HCT116 (cell line): ENCODE measurements around the gene TRMT11. TPM values are rescaled to one million over a fixed set of nuclear protein-coding genes. Genes with fewer than 3 reads are reported as not detected.

Experiments used
- ATAC-seq: fragments of 200-7000 bp; cut with Tn5 transposase; 2 replicates; pipeline ENCODE4 v1.9.1; 2020; ENCODE audit warnings: mild to moderate bottlenecking, moderate library complexity
- BruUV-seq: library from RNA; stranded (reverse); fragments of 400-500 nt; replicated peaks from 2 replicates; lab custom pipeline; 2021; lab: Mats Ljungman, UMichigan
- CTCF ChIA-PET: fragments of 300-600 bp; sonication (Branson Sonifier 250); formaldehyde crosslinking; loops from one replicate; lab custom pipeline; 2021; ENCODE audit warnings: antibody characterized with exemption; lab: Charles Lee
- POLR2A ChIA-PET: fragments of 300-600, 350-600 bp; sonication (Branson Sonifier 250); formaldehyde crosslinking; loops from one replicate; lab custom pipeline; 2021; ENCODE audit warnings: antibody characterized with exemption; lab: Charles Lee
- RAD21 ChIA-PET, 2 experiments: fragments of 300-600 bp; sonication (Branson Sonifier 250); formaldehyde crosslinking; loops; one replicate each; lab custom pipeline; 2023; ENCODE audit warnings: low total read pairs in 2 of 2; ENCODE audit not compliant: uncharacterized antibody in 2 of 2, unreplicated experiment in 2 of 2, low non-redundant PET in 1 of 2; lab: Charles Lee
- DNase-seq: peaks from one replicate; pipeline ENCODE4 v3.0.0-alpha.2; 2010; ENCODE audit warnings: low read depth, low spot score
- H2AFZ ChIP-seq: fragments of 200-600 bp; shearing (Covaris generic), sonication (generic); 2 replicates; pipeline ENCODE4 v1.6.1; 2017; ENCODE audit warnings: low read depth, mixed run types, mixed read lengths, antibody characterized with exemption, low read length; ENCODE audit not compliant: poor library complexity, severe bottlenecking
- H3K27ac ChIP-seq: 2 replicates; pipeline ENCODE4 v1.5.1; 2012; ENCODE audit warnings: low read depth, low read length
- H3K27me3 ChIP-seq: fragments of 200-600 bp; sonication (generic); 2 replicates; pipeline ENCODE4 v1.6.1; 2016; ENCODE audit warnings: mixed run types, low read length, mixed read lengths; ENCODE audit not compliant: insufficient read depth
- H3K36me3 ChIP-seq, 2 experiments: fragments of 200-500 bp in 1 of 2; fragments of 200-600 bp in 1 of 2; sonication (Bioruptor generic) in 1 of 2; sonication (generic) in 1 of 2; 2 replicates each; pipeline versions ENCODE4 v1.5.1 to v1.6.1; 2014 to 2016; ENCODE audit warnings: low read length in 2 of 2, inconsistent platforms in 1 of 2, mixed read lengths in 1 of 2, mixed run types in 1 of 2; ENCODE audit not compliant: insufficient read depth in 2 of 2, control insufficient read depth in 1 of 2
- H3K4me1 ChIP-seq, 2 experiments: fragments of 200-600 bp in 1 of 2; sonication (generic) in 1 of 2; 2 replicates each; pipeline versions ENCODE4 v1.5.1 to v1.6.1; 2012 to 2017; ENCODE audit warnings: low read length in 2 of 2, inconsistent platforms in 1 of 2, mild to moderate bottlenecking in 1 of 2, mixed read lengths in 1 of 2, mixed run types in 1 of 2, moderate library complexity in 1 of 2; ENCODE audit not compliant: insufficient read depth in 2 of 2, control insufficient read depth in 1 of 2
- H3K4me2 ChIP-seq: fragments of 200-600 bp; sonication (generic); 2 replicates; pipeline ENCODE4 v1.6.1; 2017; ENCODE audit warnings: mixed run types, low read length, mixed read lengths
- H3K4me3 ChIP-seq, 2 experiments: fragments of 200-600 bp in 1 of 2; sonication (generic) in 1 of 2; replicated peaks in 1 of 2; 2 replicates each; pipeline ENCODE4 v1.5.1; 2011 to 2016; ENCODE audit warnings: low read length in 2 of 2, control low read depth in 1 of 2, low read depth in 1 of 2, mild to moderate bottlenecking in 1 of 2, mixed read lengths in 1 of 2, mixed run types in 1 of 2
- H3K79me2 ChIP-seq: fragments of 200-600 bp; sonication (generic); 2 replicates; pipeline ENCODE4 v1.6.1; 2017; ENCODE audit warnings: mild to moderate bottlenecking, mixed run types, low read length, moderate library complexity, mixed read lengths; ENCODE audit not compliant: insufficient read depth
- H3K9ac ChIP-seq: fragments of 200-600 bp; sonication (generic); 2 replicates; pipeline ENCODE4 v1.6.1; 2016; ENCODE audit warnings: low read length, mixed read lengths
- H3K9me2 ChIP-seq: fragments of 200-600 bp; sonication (generic), shearing (Covaris generic); 2 replicates; pipeline ENCODE4 v1.6.1; 2017; ENCODE audit warnings: mixed run types, mild to moderate bottlenecking, moderate library complexity; ENCODE audit not compliant: insufficient read depth
- H3K9me3 ChIP-seq, 2 experiments: fragments of 200-500 bp in 1 of 2; fragments of 200-600 bp in 1 of 2; sonication (Bioruptor generic) in 1 of 2; sonication (generic) in 1 of 2; 2 replicates each; pipeline ENCODE4 v1.6.1; 2014 to 2017; ENCODE audit warnings: low read length in 2 of 2, mixed read lengths in 2 of 2, inconsistent platforms in 1 of 2, low read depth in 1 of 2, mild to moderate bottlenecking in 1 of 2, mixed run types in 1 of 2, moderate library complexity in 1 of 2; ENCODE audit not compliant: control insufficient read depth in 1 of 2, insufficient read depth in 1 of 2
- H4K20me1 ChIP-seq: fragments of 200-600 bp; sonication (generic), shearing (Covaris generic); 2 replicates; pipeline ENCODE4 v1.6.1; 2017; ENCODE audit warnings: mixed run types, mild to moderate bottlenecking, moderate library complexity; ENCODE audit not compliant: insufficient read depth
- ATF3 ChIP-seq: IDR thresholded peaks from 2 replicates; pipeline ENCODE4 v1.6.1; 2012
- CEBPB ChIP-seq: IDR thresholded peaks from 2 replicates; pipeline ENCODE4 v1.6.1; 2012; ENCODE audit warnings: low read depth
- ELF1 ChIP-seq: IDR thresholded peaks from 2 replicates; pipeline ENCODE4 v1.6.1; 2012; ENCODE audit warnings: low read depth, borderline replicate concordance
- EZH2phosphoT487 ChIP-seq: fragments of 200-600 bp; IDR thresholded peaks from 2 replicates; pipeline ENCODE4 v1.6.1; 2018; ENCODE audit warnings: antibody characterized with exemption, borderline replicate concordance
- JUND ChIP-seq: IDR thresholded peaks from 2 replicates; pipeline ENCODE4 v1.6.1; 2012
- REST ChIP-seq: IDR thresholded peaks from 2 replicates; pipeline ENCODE4 v1.6.1; 2012; ENCODE audit warnings: low read depth
- SIN3A ChIP-seq: IDR thresholded peaks from 2 replicates; pipeline ENCODE4 v1.6.1; 2012; ENCODE audit warnings: low read depth
- intact Hi-C: fragments of 100-400 bp; cut with micrococcal nuclease; formaldehyde crosslinking; loops from 2 replicates; pipeline ENCODE4 v1.10.0; 2022
- total RNA-seq: library from RNA; stranded (reverse); gene quantifications from one replicate; pipeline ENCODE4 v1.2.1, GENCODE V29; 2021; ENCODE audit not compliant: unreplicated experiment

TRMT11 gene
- total RNA-seq, 1 experiment from 2014 or later: 41.8 TPM

- Histone ChIP-seq H3K36me3 (peaks cover 33 to 39% of the 10 kb centered on the region in 2 experiments), H3K9ac (no peak overlapping the region), H3K9me2 (no peaks in the 10 kb centered on the region), H4K20me1 (no peaks in the 10 kb centered on the region), H3K4me3 (no peak overlapping the region), H3K9me3 (no peaks in the 10 kb centered on the region), H3K4me2 (no peak overlapping the region)
- no TSS peak for BruUV-seq
- CTCF ChIA-PET: no interaction called here
- DNase-seq: no peak
- TF ChIP-seq SIN3A: no peak
- no peak for TF ChIP-seq JUND
- no peak for TF ChIP-seq ELF1
- TF ChIP-seq CEBPB: no peak
- no peak for TF ChIP-seq ATF3
- TF ChIP-seq, all 23 proteins: peak for 0
- no peak for ATAC-seq
- no peaks in the 10 kb centered on the region for H3K27me3 ChIP-seq
- no peaks in the 10 kb centered on the region for H3K4me1 ChIP-seq
- intact Hi-C loops: no loop called here
- peaks cover 13% of the 10 kb centered on the region for H3K79me2 ChIP-seq
- no peak overlapping the region for H3K27ac ChIP-seq
- ChIA-PET RAD21 (no interaction called here), POLR2A (no interaction called here)
- H2AFZ ChIP-seq: no peak overlapping the region
Measured at GRCh38 chr6:126016591-126016990, 30.3 kb downstream of the TRMT11 start.

GRCh38 chr6:126017668-126018067 lies 31.3 kb downstream of the TRMT11 start:
- H4K20me1 ChIP-seq: no peaks in the 10 kb centered on the region
- no peak overlapping the region for H3K9ac ChIP-seq
- no peaks in the 10 kb centered on the region for H3K27me3 ChIP-seq
- BruUV-seq: no TSS peak
- intact Hi-C loops: no loop called here
- no peak overlapping the region for H3K4me2 ChIP-seq
- H3K36me3 ChIP-seq: peaks cover 29 to 31% of the 10 kb centered on the region in 2 experiments
- no peak for DNase-seq
- peaks cover 13% of the 10 kb centered on the region for H3K79me2 ChIP-seq
- no peaks in the 10 kb centered on the region for H3K9me2 ChIP-seq
- no peaks in the 10 kb centered on the region for H3K4me1 ChIP-seq
- no peaks in the 10 kb centered on the region for H3K9me3 ChIP-seq
- TF ChIP-seq JUND (no peak), REST (no peak), EZH2phosphoT487 (no peak)
- POLR2A ChIA-PET: no interaction called here
- H3K27ac ChIP-seq: no peak overlapping the region
- H3K4me3 ChIP-seq: no peak overlapping the region
- ATAC-seq: no peak
- no peak overlapping the region for H2AFZ ChIP-seq
- CTCF ChIA-PET: no interaction called here
- RAD21 ChIA-PET: no interaction called here
